ENCODE measurements around the gene KLK2.

- no peak for TF ChIP-seq POLR2A (IDR thresholded peaks at IDR 0.05; ENCODE audit: low read depth, low read length)
- TF ChIP-seq POLR2AphosphoS5 (IDR thresholded peaks at IDR 0.05; ENCODE audit: low read depth, low read length): no peak
- no peak for TF ChIP-seq TAF1 (IDR thresholded peaks at IDR 0.05; ENCODE audit: low read depth, low read length)
Observed at GRCh38 chr19:50854636-50855410, 18.4 kb upstream of the KLK2 start, which contains the start of gene KLK3.
